Panc1 (cell line): ENCODE measurements around the gene SLC6A15. TPM values are rescaled to one million over a fixed set of nuclear protein-coding genes. Genes with fewer than 3 reads are reported as not detected.

Experiments used
- ATAC-seq: fragments of 200-7000 bp; cut with Tn5 transposase; 2 replicates; pipeline ENCODE4 v1.9.1; 2020; ENCODE audit warnings: mild to moderate bottlenecking, moderate library complexity
- BruUV-seq: library from RNA; stranded (reverse); fragments of 400-500 nt; replicated peaks from 2 replicates; lab custom pipeline; 2021; lab: Mats Ljungman, UMichigan
- CTCF ChIA-PET: fragments of 300-600 bp; sonication (Branson Sonifier 250); formaldehyde crosslinking; loops from one replicate; lab custom pipeline; 2022; ENCODE audit warnings: antibody characterized with exemption; lab: Charles Lee
- POLR2A ChIA-PET: fragments of 300-600 bp; sonication (Branson Sonifier 250); formaldehyde crosslinking; loops from one replicate; lab custom pipeline; 2022; ENCODE audit warnings: antibody characterized with exemption; lab: Charles Lee
- DNase-seq: peaks from one replicate; pipeline ENCODE4 v3.0.0-alpha.2; 2010; ENCODE audit warnings: low read depth, low spot score
- H3K27ac ChIP-seq: 2 replicates; pipeline ENCODE4 v1.5.1; 2011; ENCODE audit warnings: mild to moderate bottlenecking, low read length, inconsistent platforms
- H3K27me3 ChIP-seq: fragments of 200-500 bp; sonication (Bioruptor generic); 2 replicates; pipeline ENCODE4 v1.6.0; 2014; ENCODE audit warnings: low read length, inconsistent platforms; ENCODE audit not compliant: control insufficient read depth, insufficient read depth
- H3K36me3 ChIP-seq: fragments of 200-500 bp; sonication (Bioruptor generic); 2 replicates; pipeline ENCODE4 v1.5.1; 2014; ENCODE audit warnings: inconsistent platforms, mild to moderate bottlenecking, low read length, moderate library complexity; ENCODE audit not compliant: control insufficient read depth, insufficient read depth
- H3K4me1 ChIP-seq: 2 replicates; pipeline ENCODE4 v1.5.1; 2011; ENCODE audit warnings: inconsistent platforms, mild to moderate bottlenecking, low read length, moderate library complexity; ENCODE audit not compliant: control insufficient read depth, insufficient read depth
- H3K4me3 ChIP-seq, 2 experiments: 2 replicates each; pipeline ENCODE4 v1.5.1; 2011 to 2012; ENCODE audit warnings: low read depth in 2 of 2, low read length in 2 of 2, mild to moderate bottlenecking in 2 of 2, inconsistent platforms in 1 of 2, moderate library complexity in 1 of 2
- H3K9me3 ChIP-seq: fragments of 200-500 bp; sonication (Bioruptor generic); 2 replicates; pipeline ENCODE4 v1.5.1; 2014; ENCODE audit warnings: low read depth, mild to moderate bottlenecking, inconsistent platforms, low read length, moderate library complexity; ENCODE audit not compliant: control insufficient read depth, insufficient read depth
- CTCF ChIP-seq: fragments of 450-650 bp; IDR thresholded peaks from 2 replicates; pipeline ENCODE4 v1.5.1; 2017; ENCODE audit warnings: mild to moderate bottlenecking
- POLR2AphosphoS5 ChIP-seq: IDR thresholded peaks from 2 replicates; pipeline ENCODE4 v1.6.1; 2012; ENCODE audit warnings: mild to moderate bottlenecking, low read depth, low read length, moderate library complexity
- REST ChIP-seq, 2 experiments: IDR thresholded peaks; 2 replicates each; pipeline ENCODE4 v1.6.1; 2011 to 2012; ENCODE audit warnings: low read depth in 2 of 2, control low read depth in 1 of 2, low read length in 1 of 2, mild to moderate bottlenecking in 1 of 2, moderate library complexity in 1 of 2; ENCODE audit not compliant: insufficient read depth in 1 of 2
- SIN3A ChIP-seq: IDR thresholded peaks from 2 replicates; pipeline ENCODE4 v1.6.1; 2012; ENCODE audit warnings: low read depth, mild to moderate bottlenecking, low read length, moderate library complexity, borderline replicate concordance; ENCODE audit not compliant: insufficient read depth
- TCF7L2 ChIP-seq: IDR thresholded peaks from 2 replicates; pipeline ENCODE4 v1.6.1; 2011; ENCODE audit warnings: mild to moderate bottlenecking, low read depth, low read length, inconsistent platforms
- in situ Hi-C: cut with HindIII; loops from 2 replicates; pipeline ENCODE4 v1.10.0; 2016; ENCODE audit warnings: low sequenced_read_pairs, low pct_unique_long_range_greater_than_20kb
- intact Hi-C: fragments of 100-400 bp; cut with micrococcal nuclease; formaldehyde crosslinking; loops from one replicate; pipeline ENCODE4 v1.10.0; 2022; ENCODE audit not compliant: unreplicated experiment
- total RNA-seq: library from RNA; stranded (reverse); gene quantifications from one replicate; pipeline ENCODE4 v1.2.1, GENCODE V29; 2021; ENCODE audit not compliant: unreplicated experiment

The SLC6A15 gene
- total RNA-seq, 1 experiment from 2014 or later = 0.36 TPM

- H3K36me3 ChIP-seq = no peaks in the 10 kb centered on the region
- no peaks in the 10 kb centered on the region for H3K27me3 ChIP-seq
- intact Hi-C loops (no loop called here), in situ Hi-C loops (no loop called here)
- ATAC-seq (no peak), DNase-seq (no peak)
- no peaks in the 10 kb centered on the region for H3K4me1 ChIP-seq
- POLR2A ChIA-PET = no interaction called here
- H3K27ac ChIP-seq = no peak overlapping the region
- no peak overlapping the region for H3K4me3 ChIP-seq
- CTCF ChIA-PET = no interaction called here
- H3K9me3 ChIP-seq = no peaks in the 10 kb centered on the region
- TF ChIP-seq TCF7L2 = no peak
- TF ChIP-seq CTCF = no peak
- TF ChIP-seq REST (IDR thresholded peaks at IDR 0.05; ENCODE audit: insufficient read depth in 1 of 2, low read depth in 2 of 2, low read length in 1 of 2) = no peak
- TF ChIP-seq SIN3A = no peak
- no TSS peak for BruUV-seq
Measured at GRCh38 chr12:84924981-84925380, 12.4 kb upstream of the SLC6A15 start.

GRCh38 chr12:84922693-84923092, 10.1 kb upstream of the SLC6A15 start:
- no peaks in the 10 kb centered on the region for H3K9me3 ChIP-seq

More at GRCh38 chr12:84922693-84923092, 10.1 kb upstream of the SLC6A15 start:
- BruUV-seq = no TSS peak
- POLR2A ChIA-PET = no interaction called here
- Histone ChIP-seq H3K4me1 (no peaks in the 10 kb centered on the region), H3K27ac (no peak overlapping the region), H3K36me3 (no peaks in the 10 kb centered on the region), H3K4me3 (no peak overlapping the region), H3K27me3 (no peaks in the 10 kb centered on the region)
- no peak for ATAC-seq
- intact Hi-C loops = no loop called here
- CTCF ChIA-PET = no interaction called here
- TF ChIP-seq SIN3A (no peak), POLR2AphosphoS5 (no peak), CTCF (no peak), TCF7L2 (no peak), REST (IDR thresholded peaks at IDR 0.05; ENCODE audit: insufficient read depth in 1 of 2, low read depth in 2 of 2, low read length in 1 of 2) (no peak)
- no peak for DNase-seq
- in situ Hi-C loops = no loop called here
